ENCODE measurements around the gene ZC2HC1C. TPM values are rescaled to one million over a fixed set of nuclear protein-coding genes. Genes with fewer than 3 reads are reported as not detected.

The ZC2HC1C gene
- total RNA-seq, 1 donor from 2014 or later: 1.8 TPM

DNA sequence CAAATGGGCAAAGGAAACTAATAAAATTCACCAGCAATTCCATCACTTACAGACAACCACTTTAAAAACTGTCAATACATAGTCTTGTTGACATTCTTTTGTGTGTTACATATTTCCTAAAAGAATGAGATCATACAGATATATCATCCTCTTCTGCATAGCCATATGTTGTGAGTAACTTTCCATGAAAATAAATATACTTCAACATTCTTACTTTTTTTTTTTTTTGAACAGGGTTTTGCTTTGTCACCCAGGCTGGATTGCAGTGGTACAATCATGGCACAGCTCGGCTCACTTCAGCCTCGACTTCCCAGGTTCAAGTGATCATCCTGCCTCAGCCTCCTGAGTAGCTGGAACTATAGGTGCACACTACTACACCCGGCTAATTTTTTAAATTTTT lies 20.9 kb downstream of the ZC2HC1C start:
- intact Hi-C loops (cut with micrococcal nuclease): no loop called here

DNA sequence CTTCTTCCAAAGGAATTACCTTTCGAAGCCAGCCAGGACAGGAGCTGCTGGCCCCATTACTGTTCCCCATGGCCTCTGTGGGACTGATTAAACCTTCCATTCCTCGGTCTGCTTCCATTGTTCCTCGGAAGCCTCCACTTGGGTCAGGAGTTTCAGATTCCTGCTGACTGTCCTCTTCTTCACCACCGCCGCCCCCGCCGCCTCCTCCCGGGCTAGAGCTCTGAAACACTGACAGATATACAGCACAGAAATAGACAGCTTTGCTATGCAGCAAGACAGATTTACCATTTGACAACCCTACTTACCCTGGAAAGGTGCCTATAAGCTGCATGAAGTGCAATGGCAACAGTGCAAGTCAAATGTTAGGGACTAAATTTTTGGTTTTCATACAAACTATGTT lies 21.8 kb downstream of the ZC2HC1C start:
- intact Hi-C loops (cut with micrococcal nuclease): no loop called here

DNA sequence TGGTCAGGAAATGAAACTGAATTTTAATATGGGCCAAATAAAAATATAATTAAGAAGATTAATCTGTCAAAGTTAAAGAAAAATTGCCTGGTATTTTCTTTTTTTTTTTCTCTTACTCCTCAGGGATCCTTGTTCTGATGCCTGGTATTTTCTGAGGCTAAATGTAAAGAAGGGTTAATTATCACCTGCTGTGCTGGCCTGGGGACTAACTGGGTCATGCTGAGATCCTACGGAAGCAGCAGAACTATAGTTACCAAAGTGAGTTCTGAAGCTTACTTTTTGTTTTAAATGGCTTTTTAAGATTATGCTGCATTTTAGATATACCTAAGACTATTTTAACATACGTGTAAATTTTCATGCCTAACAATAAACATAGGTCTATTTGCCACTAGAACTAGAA lies 23.3 kb downstream of the ZC2HC1C start:
- intact Hi-C loops (cut with micrococcal nuclease): no loop called here

DNA sequence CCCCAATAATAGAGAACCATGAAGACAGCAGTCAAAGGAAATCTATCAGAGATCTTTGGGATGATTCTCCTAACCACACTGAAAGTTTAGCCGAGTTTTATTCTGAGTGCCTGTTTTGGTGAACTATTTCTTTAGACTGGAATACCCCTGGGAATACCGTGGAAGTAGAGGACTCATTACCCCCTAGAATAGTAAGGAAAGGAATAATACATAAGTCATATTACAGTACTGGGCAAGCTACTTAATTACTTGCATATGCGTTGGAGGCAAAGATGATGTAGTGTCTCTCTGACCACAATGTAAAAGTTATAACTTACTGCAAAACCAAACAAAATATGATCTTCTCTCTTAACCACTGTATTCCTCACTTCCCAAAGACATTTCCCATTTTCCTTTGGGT lies 25.5 kb downstream of the ZC2HC1C start:
- intact Hi-C loops (cut with micrococcal nuclease): no loop called here

DNA sequence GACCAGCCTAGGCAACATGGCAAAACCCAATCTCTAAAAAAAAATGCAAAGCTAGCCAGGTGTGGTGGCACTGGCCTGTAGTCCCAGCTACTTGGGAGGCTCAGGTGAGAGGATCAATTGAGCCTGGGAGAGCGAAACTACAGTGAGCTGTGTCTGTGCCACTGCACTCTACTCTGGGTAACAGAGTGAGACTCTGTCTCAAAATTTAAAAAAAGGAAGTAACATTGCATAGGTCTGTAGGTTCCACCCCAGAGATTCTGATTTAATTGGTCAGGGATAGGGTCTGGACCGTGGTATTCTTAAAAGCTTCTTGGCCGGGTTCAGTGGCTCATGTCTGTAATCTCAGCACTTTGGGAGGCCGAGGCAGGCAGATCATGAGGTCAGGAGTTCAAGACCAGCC lies 26.2 kb downstream of the ZC2HC1C start:
- intact Hi-C loops (cut with micrococcal nuclease): no loop called here

DNA sequence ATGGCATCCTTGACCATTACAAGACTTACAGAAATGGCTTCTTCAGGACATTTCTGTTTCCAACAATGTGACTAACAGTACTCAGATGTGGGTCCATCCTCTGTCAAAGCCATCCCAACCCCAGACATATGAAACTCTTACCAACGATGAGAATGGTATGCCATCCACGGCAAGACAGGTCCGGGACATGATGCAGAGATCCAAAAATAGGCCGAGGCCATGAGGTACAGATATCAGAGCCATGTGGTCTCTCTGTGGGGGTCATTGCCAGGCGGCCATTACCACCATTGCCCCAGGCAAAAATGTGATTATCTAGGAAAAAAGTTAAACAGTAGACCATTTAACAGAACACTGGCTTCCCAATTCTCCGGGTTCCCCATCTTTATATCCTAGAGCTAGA lies 27.5 kb downstream of the ZC2HC1C start:
- intact Hi-C loops (cut with micrococcal nuclease): no loop called here

DNA sequence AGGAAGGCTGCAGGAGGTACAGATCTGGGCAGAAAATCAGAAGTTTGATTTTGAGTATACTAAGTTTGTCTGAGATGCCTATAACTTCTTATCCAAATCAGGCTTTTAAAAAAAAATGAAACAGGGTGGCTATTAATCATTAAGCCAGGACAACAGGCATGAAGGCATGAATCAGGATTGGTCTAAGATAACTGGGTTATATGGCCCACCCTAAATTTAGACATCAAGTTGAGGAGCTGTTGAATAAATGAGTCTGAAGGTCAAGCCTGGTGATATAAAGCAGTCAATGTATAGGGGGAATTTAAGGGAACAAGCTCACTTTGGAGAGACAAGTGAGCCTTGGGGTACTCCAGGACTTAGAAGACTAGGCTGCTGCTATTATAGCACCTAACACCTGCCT lies 28.8 kb downstream of the ZC2HC1C start:
- intact Hi-C loops (cut with micrococcal nuclease): no loop called here

DNA sequence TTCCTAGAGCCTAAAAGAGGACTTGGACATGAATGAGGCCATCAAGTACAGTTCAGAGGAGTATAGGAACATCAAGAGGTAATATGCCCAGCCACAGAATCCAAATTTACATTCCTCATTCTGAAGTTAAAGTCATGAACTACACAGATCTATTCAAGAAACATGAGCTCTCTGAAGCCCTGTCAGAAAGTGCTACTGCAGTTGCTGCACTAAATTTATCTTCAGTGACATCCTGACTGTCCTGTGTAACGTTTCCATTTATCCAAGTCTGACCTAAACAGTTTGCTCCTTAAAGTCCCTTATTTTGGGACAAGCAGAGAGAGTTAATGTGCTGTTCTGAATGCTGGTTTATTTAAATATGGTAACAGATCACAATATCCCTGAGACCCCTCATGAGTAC lies 29.2 kb downstream of the ZC2HC1C start:
- intact Hi-C loops (cut with micrococcal nuclease): no loop called here

DNA sequence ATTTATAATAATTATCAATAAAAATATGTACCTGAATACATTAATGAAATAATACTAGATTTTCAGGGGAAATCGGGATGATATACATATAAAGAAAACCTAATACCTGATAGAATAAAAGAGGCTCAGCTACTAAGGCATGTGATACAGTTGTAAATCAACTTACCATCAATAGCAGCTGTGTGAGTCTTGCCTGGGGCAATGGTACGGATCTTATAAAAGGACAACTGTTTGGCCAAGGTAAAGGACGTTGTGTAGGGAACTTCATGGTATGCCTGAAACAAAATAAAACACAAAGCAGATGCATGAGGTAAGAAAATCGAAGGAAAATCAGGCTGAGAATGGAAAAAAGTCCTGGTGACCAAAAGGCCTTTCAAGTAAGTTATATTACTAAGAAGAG lies 32.0 kb downstream of the ZC2HC1C start:
- intact Hi-C loops (cut with micrococcal nuclease): no loop called here

DNA sequence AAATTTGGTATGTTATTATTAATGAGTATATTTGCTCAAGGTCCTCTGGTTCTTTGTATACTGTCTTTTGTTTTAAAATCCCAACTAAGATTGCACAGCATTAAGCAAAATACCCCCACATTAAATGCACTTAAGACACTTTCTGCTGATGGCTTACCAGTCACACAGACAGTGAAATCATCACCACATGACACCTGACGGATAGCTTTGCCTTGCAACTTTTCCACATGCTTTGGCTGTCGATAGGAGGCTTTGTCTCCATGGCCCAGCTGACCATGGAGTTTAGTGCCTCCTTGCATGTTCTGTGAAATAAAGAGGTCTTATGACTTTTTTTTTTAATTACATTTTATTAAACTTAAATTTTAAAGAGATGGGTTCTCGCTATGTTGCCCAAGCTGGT lies 37.7 kb downstream of the ZC2HC1C start:
- intact Hi-C loops (cut with micrococcal nuclease): no loop called here

DNA sequence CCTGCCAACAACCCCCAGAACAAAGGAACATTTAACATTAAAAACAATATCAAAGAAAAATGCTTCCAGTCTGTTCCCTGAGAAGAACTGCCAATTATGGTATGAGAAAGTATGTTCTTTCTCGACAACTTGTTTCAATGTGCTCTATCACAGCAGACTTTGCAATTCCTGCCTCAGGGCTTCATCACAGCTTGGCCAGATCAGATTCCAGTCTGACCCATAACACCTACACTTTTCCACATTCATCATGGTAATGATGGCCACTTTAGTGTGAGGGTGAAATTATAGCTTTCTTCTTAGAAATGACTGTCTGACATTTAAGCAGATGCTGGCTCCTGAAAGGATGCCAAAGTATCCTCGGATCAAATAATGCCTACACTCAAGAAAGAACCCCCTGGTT lies 40.4 kb downstream of the ZC2HC1C start:
- intact Hi-C loops (cut with micrococcal nuclease): no loop called here

DNA sequence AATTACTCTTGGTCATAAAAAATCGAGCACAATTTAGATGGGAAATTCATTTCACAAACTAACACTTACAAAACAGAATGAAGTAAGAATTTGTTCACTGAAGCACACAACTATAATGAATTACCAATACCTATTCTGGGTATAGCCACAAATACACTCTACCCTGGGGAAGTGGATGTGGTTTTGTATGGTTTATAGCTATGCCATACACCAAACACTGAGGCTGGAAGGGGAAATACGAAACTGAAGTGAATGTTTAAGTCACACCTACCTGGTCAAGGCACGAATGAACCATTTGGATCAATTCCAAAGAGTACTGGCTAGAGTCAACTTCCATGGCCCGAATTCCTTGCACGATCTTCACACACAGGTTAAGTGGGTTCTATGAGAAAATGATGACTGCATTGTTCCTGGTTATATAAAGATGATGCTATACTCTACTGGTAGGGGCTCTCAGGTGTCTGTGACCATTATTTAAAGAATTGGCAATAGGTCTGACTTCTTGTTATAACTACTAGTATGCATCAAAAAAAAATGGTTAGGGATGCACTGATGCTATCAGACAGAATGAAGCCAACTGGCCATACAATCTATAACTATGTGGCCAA lies 44.6 kb downstream of the ZC2HC1C start:
- intact Hi-C loops (cut with micrococcal nuclease): no loop called here

DNA sequence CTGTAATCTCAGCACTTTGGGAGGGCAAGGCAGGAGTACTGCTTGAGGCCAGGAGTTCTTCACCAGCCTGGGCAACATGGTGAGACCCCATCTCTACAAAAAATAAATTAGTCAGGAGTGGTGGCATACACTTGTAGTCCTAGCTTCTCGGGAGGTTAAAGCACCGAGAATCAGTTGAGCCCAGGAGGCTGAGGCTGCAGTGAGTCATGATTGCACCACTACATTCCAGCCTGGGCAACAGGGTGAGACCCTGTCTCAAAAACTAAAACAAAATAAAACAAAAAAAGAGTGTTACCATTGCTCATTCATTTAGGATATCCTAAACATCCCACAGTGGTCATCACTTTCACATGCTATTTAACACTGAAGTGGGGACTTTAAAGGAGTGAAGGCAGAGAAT lies 49.6 kb downstream of the ZC2HC1C start:
- intact Hi-C loops (cut with micrococcal nuclease): no loop called here

DNA sequence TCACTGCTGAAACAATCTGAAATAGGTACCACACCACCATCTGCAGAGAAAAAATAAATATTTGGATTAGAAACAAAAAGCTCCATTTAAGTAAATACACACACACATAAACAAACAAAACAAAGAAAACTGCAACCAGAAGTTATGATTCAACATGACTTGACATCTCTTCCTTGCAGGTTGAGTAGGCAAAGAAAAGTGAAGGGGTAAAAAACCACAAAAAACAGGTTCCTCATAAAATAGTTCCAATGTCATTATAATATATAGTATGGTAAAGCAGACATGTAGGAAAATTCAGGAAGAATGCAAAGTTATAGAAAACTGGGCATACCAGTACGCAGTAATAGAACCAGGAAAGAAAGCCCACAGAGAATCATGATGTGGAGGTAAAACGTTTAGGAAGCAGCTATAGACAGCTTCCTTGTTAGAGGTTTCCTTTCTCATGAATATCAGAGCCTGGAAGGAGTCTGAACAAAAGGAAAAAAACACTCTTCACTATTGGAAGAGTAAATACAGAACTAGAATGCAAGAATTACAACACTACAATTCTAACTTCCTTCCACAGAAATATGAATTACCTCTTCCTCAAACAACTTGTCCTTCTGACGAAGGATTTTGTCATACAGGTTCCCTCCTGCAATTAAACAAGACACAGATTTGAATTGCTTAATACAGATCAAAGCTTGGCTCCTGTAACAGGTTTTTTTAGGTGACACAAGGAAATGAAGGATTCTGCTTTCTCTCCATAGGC lies 51.3 kb downstream of the ZC2HC1C start:
- intact Hi-C loops (cut with micrococcal nuclease): no loop called here

DNA sequence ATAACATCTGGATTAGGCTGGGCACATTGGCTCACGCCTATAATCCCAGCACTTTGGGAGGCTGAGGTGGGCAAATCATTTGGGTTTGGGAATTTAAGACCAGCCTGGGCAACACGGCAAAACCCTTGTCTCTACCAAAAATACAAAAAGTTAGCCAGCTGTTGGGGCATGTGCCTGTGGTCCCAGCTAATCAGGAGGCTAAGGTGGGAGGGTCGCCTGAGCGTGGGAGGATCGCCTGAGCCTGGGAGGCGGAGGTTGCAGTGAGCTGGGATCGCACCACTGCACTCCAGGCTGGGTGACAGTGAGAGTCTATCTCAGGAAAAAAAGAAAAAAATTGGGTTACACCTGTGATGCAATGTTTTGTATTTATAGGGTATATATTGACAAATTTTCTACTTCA lies 52.1 kb downstream of the ZC2HC1C start:
- intact Hi-C loops (cut with micrococcal nuclease): no loop called here

DNA sequence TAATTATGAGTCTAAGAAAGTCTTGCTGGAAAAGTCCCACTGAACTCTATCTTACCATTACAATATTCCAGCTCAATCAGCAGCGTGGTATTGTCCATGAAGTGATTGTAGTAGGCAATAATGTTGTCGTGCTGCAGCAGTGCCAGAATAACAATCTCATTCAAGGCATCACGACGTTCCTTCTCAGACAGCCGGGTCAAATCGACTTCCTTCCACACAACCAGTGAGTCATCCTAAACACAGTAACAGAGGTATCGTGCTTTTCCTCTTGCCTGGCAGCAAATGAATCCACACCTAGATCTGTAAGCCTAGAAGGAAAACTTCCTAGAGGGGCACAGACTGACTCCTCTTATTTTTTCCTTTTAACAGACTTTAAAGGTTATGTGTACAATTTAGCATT lies 54.5 kb downstream of the ZC2HC1C start:
- intact Hi-C loops (cut with micrococcal nuclease): no loop called here

DNA sequence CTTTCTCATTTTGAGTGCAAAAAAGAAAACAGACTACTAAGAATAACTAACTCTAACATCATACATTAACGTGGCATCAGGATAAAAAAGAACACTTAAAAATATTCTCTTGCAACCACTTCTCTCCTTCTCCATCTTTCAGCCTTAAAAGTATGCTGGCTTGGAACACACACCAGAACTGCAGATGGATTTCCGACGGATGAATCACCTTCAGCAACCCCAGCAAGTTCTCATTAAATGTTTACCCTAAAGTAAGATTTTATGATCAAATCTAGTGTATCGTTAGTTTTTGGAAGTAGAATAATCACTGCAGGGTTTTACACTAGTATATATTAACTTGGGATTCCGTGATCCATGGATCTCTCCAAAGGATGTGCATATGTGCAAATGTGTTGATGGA lies 56.2 kb downstream of the ZC2HC1C start:
- intact Hi-C loops (cut with micrococcal nuclease): loop anchor here (2.0 to 5.0 kb wide), 4 partner anchors 51 to 537 kb away; partner anchors contain the start of genes ERG28, TMED10 and TTLL5

DNA sequence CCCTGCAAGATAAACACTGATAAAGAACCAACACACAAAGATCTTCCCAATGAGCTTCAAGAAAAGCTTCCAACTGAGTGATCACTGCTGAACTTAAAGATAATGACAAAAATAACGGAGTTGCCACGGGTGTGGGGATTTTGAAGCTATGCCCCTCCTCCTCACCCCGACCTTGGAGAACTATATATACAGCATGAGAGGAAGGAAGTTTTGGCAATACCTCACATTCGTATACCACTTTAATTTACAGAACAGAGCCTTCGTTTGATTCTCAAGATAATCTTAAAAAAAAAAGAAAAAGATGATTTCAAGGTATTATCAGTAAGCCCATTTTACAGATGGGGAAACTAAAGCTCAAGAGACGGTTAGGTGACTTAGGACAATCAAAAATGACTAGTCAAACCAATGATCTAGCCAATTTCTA lies 56.7 kb downstream of the ZC2HC1C start:
- intact Hi-C loops (cut with micrococcal nuclease): loop anchor here (2.0 to 5.0 kb wide), 4 partner anchors 51 to 536 kb away; partner anchors contain the start of genes ERG28, TMED10 and TTLL5

DNA sequence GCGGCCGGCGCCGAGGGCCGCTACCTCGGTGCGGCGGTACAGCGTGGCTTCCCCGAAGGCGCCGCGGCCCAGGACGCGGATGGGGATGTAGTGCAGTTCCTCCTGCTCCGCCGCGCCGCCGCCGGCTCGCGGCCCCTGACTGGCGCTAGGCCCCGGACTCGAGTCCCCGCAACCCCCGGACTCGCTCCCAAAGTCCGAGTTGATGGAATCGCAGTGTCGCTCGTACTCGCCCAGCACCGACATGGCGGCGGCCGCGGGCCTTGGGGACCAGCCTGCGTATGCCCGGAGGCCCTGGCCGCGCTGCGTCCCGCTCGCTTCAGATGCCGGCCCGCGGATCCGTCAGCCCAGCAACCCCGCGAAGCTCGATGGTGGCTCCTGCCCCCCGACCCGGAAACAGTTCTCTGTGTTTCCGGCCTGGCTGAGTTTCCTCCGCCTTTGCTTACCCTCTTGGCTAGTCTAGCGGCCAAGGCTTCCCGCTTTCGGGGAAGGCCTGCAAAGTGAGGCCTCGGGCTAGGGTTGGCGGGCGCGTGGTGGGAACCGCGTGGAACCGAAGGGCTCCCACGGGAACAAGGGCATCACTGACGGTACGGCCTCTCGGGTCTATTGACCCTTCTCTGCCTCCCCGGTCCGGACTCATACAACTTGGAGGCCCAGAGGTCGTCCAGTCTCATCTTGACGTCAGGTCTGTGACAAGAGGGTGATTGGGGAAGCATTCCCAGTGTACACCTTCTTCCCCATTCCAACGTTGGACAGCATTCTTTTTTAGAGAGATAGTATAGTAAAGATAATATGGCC lies 57.4 kb downstream of the ZC2HC1C start, which contains the start of gene NEK9:
NEK9 (minus strand) TSS at position 370 of the 795 bp plus-strand sequence; CDS start at position 243, 127 bp downstream.
- intact Hi-C loops (cut with micrococcal nuclease): loop anchor here (1.0 to 5.0 kb wide), 5 partner anchors 50 to 535 kb away; partner anchors contain the start of genes ERG28, TMED10 and TTLL5

DNA sequence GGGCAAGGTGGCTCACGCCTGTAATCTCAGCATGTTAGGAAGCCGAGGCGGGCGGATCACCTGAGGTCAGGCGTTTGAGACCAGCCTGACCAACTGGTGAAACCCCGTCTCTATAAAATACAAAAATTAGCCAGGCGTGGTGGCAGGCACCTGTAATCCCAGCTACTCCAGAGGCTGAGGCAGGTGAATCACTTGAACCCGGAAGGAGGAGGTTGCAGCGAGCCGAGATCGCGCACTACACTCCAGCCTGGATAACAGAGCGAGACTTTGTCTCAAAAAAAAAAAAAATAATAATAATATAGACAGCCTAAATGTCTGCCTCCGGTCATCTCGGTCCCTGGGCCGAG lies 58.0 kb downstream of the ZC2HC1C start:
- intact Hi-C loops (cut with micrococcal nuclease): loop anchor here (1.0 to 5.0 kb wide), 5 partner anchors 49 to 535 kb away; partner anchors contain the start of genes ERG28, TMED10 and TTLL5

DNA sequence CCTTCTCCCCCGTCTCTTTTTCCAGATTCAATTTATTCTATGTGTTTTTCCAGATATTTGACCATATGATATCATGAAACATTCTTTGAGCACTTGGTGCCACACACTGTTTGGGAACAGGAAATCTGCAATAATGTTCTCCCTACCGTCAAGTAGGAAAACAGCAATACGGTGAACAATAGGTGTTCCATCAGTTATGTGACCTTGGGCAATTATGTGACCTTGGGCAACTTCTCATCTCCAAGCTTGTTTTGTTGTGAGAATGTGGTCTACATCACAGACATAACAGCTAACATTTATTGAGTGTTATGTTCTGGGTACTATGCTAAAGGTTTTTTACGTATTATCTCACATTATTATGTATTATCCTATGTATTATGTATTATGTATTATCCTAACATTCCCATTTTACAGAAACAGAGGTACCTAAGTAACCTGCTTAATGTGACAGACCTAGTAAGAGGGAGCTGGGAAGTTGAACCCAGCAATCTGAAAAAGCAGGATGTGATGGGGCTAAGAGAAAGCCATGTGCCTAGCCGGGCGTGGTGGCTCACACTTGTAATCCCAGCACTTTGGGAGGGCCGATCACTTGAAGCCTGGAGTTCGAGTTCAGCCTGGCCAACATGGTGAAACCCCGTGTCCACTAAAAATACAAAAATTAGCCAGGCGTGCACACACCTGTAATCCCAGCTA lies 58.6 kb downstream of the ZC2HC1C start:
- intact Hi-C loops (cut with micrococcal nuclease): loop anchor here (1.0 to 5.0 kb wide), 5 partner anchors 49 to 534 kb away; partner anchors contain the start of genes ERG28, TMED10 and TTLL5
